ENCODE data around the gene PIGA. TPM values are rescaled to one million over a fixed set of nuclear protein-coding genes. Genes with fewer than 3 reads are reported as not detected.

Gene PIGA
- total RNA-seq, 1 donor, result 8.7 TPM

- Histone ChIP-seq H3K4me2 (ENCODE audit: insufficient read depth, low read length) (no peak overlapping the region), H4K20me1 (ENCODE audit: insufficient read depth, low read length) (no peaks in the 10 kb centered on the region), H3K4me1 (ENCODE audit: insufficient read depth, low read length) (no peaks in the 10 kb centered on the region), H3K27me3 (ENCODE audit: insufficient read depth, low read length) (peaks cover 3% of the 10 kb centered on the region), H3K9me3 (ENCODE audit: low read depth, low read length) (no peaks in the 10 kb centered on the region), H3K36me3 (ENCODE audit: insufficient read depth, low read length) (no peaks in the 10 kb centered on the region), H2AFZ (ENCODE audit: low read length) (no peak overlapping the region), H3K79me2 (ENCODE audit: insufficient read depth, low read length) (no peaks in the 10 kb centered on the region), H3K27ac (ENCODE audit: low read depth, low read length) (no peak overlapping the region), H3K4me3 (ENCODE audit: insufficient read depth, low read length) (no peak overlapping the region)
- TF ChIP-seq, protein P1, sequence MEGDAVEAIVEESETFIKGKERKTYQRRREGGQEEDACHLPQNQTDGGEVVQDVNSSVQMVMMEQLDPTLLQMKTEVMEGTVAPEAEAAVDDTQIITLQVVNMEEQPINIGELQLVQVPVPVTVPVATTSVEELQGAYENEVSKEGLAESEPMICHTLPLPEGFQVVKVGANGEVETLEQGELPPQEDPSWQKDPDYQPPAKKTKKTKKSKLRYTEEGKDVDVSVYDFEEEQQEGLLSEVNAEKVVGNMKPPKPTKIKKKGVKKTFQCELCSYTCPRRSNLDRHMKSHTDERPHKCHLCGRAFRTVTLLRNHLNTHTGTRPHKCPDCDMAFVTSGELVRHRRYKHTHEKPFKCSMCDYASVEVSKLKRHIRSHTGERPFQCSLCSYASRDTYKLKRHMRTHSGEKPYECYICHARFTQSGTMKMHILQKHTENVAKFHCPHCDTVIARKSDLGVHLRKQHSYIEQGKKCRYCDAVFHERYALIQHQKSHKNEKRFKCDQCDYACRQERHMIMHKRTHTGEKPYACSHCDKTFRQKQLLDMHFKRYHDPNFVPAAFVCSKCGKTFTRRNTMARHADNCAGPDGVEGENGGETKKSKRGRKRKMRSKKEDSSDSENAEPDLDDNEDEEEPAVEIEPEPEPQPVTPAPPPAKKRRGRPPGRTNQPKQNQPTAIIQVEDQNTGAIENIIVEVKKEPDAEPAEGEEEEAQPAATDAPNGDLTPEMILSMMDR (IDR thresholded peaks at IDR 0.05; ENCODE audit: extremely low read depth, low read depth, low read length), result no peak
- no peak for DNase-seq (ENCODE audit: insufficient read length, low spot score, missing footprints)
Observed at GRCh38 chrX:15344106-15344505, 8.8 kb upstream of the PIGA start.

DNA sequence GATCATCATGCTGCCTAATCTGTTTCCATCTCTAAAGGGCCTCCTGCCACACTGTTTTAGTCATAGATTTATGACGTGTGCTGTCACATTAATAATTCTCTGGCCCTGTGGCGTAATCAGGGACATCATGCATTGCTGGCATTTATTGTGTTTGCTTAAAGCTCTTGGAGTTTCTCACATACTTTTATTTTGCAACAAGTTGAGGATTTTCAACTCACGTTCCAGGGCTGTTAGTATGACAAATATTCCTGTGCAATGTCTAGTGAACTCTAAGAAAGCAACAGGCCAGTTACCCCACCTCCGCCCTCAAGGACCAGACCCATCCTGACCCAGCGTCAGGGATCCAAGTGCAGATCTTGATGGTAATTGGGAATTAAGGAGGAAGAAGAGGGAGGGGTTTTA, 7.8 kb upstream of the PIGA start:
- Histone ChIP-seq H3K27ac (ENCODE audit: low read depth, low read length) (no peak overlapping the region), H3K27me3 (ENCODE audit: insufficient read depth, low read length) (peaks cover 3% of the 10 kb centered on the region), H2AFZ (ENCODE audit: low read length) (no peak overlapping the region), H3K4me2 (ENCODE audit: insufficient read depth, low read length) (no peak overlapping the region), H3K79me2 (ENCODE audit: insufficient read depth, low read length) (no peaks in the 10 kb centered on the region), H4K20me1 (ENCODE audit: insufficient read depth, low read length) (no peaks in the 10 kb centered on the region), H3K36me3 (ENCODE audit: insufficient read depth, low read length) (no peaks in the 10 kb centered on the region), H3K4me3 (ENCODE audit: insufficient read depth, low read length) (no peak overlapping the region), H3K9me3 (ENCODE audit: low read depth, low read length) (no peaks in the 10 kb centered on the region), H3K4me1 (ENCODE audit: insufficient read depth, low read length) (no peaks in the 10 kb centered on the region)
- TF ChIP-seq, protein P1 (IDR thresholded peaks at IDR 0.05; ENCODE audit: extremely low read depth, low read depth, low read length), result no peak
- no peak for DNase-seq (ENCODE audit: insufficient read length, low spot score, missing footprints)

GRCh38 chrX:15340867-15341266, 5.5 kb upstream of the PIGA start:
- H3K27ac ChIP-seq (ENCODE audit: low read depth, low read length), result no peak overlapping the region
- peaks cover 8% of the 10 kb centered on the region for H3K27me3 ChIP-seq (ENCODE audit: insufficient read depth, low read length)
- no peak overlapping the region for H3K4me2 ChIP-seq (ENCODE audit: insufficient read depth, low read length)
- no peaks in the 10 kb centered on the region for H3K36me3 ChIP-seq (ENCODE audit: insufficient read depth, low read length)
- H2AFZ ChIP-seq (ENCODE audit: low read length), result no peak overlapping the region
- H4K20me1 ChIP-seq (ENCODE audit: insufficient read depth, low read length), result no peaks in the 10 kb centered on the region
- H3K4me3 ChIP-seq (ENCODE audit: insufficient read depth, low read length), result no peak overlapping the region
- TF ChIP-seq, protein P1 (IDR thresholded peaks at IDR 0.05; ENCODE audit: extremely low read depth, low read depth, low read length), result no peak
- H3K4me1 ChIP-seq (ENCODE audit: insufficient read depth, low read length), result no peaks in the 10 kb centered on the region
- DNase-seq (ENCODE audit: insufficient read length, low spot score, missing footprints), result no peak
- H3K9me3 ChIP-seq (ENCODE audit: low read depth, low read length), result no peaks in the 10 kb centered on the region
- H3K79me2 ChIP-seq (ENCODE audit: insufficient read depth, low read length), result no peaks in the 10 kb centered on the region

DNA sequence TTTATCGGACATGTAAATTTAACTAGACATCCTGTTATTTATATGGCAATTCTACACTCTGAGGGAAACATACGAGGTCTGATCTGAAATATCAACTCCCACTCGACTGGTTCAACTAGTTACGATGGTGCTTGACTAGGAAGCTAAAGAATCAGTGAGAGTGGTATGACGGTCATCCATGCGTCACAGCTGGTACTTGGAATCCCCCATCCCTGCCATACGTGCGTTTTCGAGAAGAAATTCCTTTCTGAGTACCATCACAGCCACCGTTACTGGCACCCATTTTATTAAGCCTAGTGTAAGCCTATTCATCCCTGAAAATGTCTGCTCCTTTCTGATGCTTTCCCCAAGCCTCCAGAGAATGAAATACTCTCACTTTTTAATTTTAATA, 695 bp upstream of the PIGA start:
- peak overlapping the region; percentile 16 for H2AFZ ChIP-seq (ENCODE audit: low read length)
- H3K27me3 ChIP-seq (ENCODE audit: insufficient read depth, low read length), result peaks cover 6% of the 10 kb centered on the region
- H3K27ac ChIP-seq (ENCODE audit: low read depth, low read length), result peak overlapping the region; percentile 89
- peak overlapping the region; percentile 86 for H3K4me2 ChIP-seq (ENCODE audit: insufficient read depth, low read length)
- peaks cover 13% of the 10 kb centered on the region for H3K79me2 ChIP-seq (ENCODE audit: insufficient read depth, low read length)
- no peaks in the 10 kb centered on the region for H3K9me3 ChIP-seq (ENCODE audit: low read depth, low read length)
- no peaks in the 10 kb centered on the region for H3K4me1 ChIP-seq (ENCODE audit: insufficient read depth, low read length)
- no peaks in the 10 kb centered on the region for H4K20me1 ChIP-seq (ENCODE audit: insufficient read depth, low read length)
- no peak for DNase-seq (ENCODE audit: insufficient read length, low spot score, missing footprints)
- TF ChIP-seq, protein P1 (IDR thresholded peaks at IDR 0.05; ENCODE audit: extremely low read depth, low read depth, low read length), result no peak
- H3K4me3 ChIP-seq (ENCODE audit: insufficient read depth, low read length), result peak overlapping the region; percentile 64
- no peaks in the 10 kb centered on the region for H3K36me3 ChIP-seq (ENCODE audit: insufficient read depth, low read length)

Data from osteoblast (primary cell).